ENCODE data around the gene NABP1.

DNA sequence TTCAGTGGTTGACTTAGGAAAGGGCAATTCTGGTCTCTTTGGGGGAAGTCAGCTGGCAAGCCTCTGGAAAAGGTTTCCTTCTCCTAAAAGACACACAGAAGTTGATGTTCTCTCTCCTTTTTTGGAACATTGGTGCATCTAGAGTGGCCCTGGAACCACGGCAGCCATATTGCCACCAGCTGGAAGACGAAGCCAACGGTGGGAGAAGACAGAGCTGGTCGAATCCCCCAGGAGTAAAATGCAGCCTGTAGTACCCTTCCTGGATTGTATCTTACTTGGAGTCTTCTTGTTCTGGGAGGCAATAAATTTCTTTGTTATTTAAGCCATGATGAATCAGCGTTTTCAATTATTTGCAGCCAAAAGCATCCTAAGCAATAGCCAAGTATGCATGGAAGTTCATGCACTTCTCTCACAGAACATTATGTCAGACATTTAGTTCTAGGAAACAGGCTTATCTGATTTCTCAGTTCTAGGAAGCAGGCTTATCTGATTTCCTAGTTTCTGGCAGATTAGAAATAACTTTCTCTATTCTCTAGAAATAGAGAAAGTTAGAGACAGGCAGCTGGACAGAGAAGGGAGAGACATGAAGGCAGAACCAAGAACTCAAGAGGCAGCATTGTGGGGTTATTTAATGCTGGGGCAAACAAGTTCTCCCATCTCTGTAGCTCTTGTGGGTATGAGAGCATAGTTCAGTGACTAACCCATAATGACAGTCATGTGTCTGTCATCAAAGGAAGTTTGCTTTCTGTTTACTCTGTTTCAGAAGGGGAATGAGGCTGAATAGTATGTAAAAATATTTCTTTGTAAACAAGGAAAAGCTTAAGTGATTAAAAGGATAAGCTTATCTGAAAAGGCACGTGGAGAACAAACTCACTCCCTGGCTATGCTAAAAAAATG, 40.5 kb upstream of the NABP1 start:
- TF ChIP-seq, protein P1, sequence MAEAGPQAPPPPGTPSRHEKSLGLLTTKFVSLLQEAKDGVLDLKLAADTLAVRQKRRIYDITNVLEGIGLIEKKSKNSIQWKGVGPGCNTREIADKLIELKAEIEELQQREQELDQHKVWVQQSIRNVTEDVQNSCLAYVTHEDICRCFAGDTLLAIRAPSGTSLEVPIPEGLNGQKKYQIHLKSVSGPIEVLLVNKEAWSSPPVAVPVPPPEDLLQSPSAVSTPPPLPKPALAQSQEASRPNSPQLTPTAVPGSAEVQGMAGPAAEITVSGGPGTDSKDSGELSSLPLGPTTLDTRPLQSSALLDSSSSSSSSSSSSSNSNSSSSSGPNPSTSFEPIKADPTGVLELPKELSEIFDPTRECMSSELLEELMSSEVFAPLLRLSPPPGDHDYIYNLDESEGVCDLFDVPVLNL (CRISPR knock-in tag; IDR thresholded peaks at IDR 0.05; ENCODE audit: borderline replicate concordance, low read depth), result no peak
- TF ChIP-seq, protein P2, sequence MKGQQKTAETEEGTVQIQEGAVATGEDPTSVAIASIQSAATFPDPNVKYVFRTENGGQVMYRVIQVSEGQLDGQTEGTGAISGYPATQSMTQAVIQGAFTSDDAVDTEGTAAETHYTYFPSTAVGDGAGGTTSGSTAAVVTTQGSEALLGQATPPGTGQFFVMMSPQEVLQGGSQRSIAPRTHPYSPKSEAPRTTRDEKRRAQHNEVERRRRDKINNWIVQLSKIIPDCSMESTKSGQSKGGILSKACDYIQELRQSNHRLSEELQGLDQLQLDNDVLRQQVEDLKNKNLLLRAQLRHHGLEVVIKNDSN (CRISPR knock-in tag; IDR thresholded peaks at IDR 0.05), result no peak
- TF ChIP-seq, protein P3, sequence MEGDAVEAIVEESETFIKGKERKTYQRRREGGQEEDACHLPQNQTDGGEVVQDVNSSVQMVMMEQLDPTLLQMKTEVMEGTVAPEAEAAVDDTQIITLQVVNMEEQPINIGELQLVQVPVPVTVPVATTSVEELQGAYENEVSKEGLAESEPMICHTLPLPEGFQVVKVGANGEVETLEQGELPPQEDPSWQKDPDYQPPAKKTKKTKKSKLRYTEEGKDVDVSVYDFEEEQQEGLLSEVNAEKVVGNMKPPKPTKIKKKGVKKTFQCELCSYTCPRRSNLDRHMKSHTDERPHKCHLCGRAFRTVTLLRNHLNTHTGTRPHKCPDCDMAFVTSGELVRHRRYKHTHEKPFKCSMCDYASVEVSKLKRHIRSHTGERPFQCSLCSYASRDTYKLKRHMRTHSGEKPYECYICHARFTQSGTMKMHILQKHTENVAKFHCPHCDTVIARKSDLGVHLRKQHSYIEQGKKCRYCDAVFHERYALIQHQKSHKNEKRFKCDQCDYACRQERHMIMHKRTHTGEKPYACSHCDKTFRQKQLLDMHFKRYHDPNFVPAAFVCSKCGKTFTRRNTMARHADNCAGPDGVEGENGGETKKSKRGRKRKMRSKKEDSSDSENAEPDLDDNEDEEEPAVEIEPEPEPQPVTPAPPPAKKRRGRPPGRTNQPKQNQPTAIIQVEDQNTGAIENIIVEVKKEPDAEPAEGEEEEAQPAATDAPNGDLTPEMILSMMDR (IDR thresholded peaks at IDR 0.05), result no peak
- TF ChIP-seq NFE2L1 (CRISPR knock-in tag; IDR thresholded peaks at IDR 0.05) (no peak), OVOL2 (CRISPR knock-in tag; IDR thresholded peaks at IDR 0.05; ENCODE audit: borderline replicate concordance) (no peak), TEAD4 (CRISPR knock-in tag; IDR thresholded peaks at IDR 0.05) (no peak)
- TF ChIP-seq, protein P4, sequence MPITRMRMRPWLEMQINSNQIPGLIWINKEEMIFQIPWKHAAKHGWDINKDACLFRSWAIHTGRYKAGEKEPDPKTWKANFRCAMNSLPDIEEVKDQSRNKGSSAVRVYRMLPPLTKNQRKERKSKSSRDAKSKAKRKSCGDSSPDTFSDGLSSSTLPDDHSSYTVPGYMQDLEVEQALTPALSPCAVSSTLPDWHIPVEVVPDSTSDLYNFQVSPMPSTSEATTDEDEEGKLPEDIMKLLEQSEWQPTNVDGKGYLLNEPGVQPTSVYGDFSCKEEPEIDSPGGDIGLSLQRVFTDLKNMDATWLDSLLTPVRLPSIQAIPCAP (CRISPR knock-in tag; IDR thresholded peaks at IDR 0.05), result no peak

Data from WTC11 (cell line).